Endothelial cell of umbilical vein (primary cell): ENCODE results near the gene TRAPPC2L. TPM values are rescaled to one million over a fixed set of nuclear protein-coding genes. Genes with fewer than 3 reads are reported as not detected.

ENCODE experiments used
- BruUV-seq: library from RNA; stranded (reverse); fragments of 400-500 nt; replicated peaks from 2 replicates; lab custom pipeline; 2021; lab: Mats Ljungman, UMichigan
- CTCF ChIA-PET: fragments of 300-600, 350-600 bp; sonication (Branson Sonifier 250); formaldehyde crosslinking; loops from one replicate; lab custom pipeline; 2021; ENCODE audit warnings: antibody characterized with exemption, inconsistent platforms; lab: Charles Lee
- POLR2A ChIA-PET: fragments of 300-600, 350-600 bp; sonication (Branson Sonifier 250); formaldehyde crosslinking; loops from one replicate; lab custom pipeline; 2021; ENCODE audit warnings: antibody characterized with exemption, inconsistent platforms; lab: Charles Lee
- DNase-seq: peaks from one replicate; pipeline ENCODE4 v3.0.0-alpha.2; 2011; ENCODE audit warnings: low read depth, low spot score
- FAIRE-seq: peaks from 2 replicates; lab custom pipeline; 2011; peaks lifted over from hg19 to GRCh38; lab: Jason Lieb, UNC
- H2AFZ ChIP-seq: 2 replicates; pipeline ENCODE4 v1.6.0; 2012; ENCODE audit warnings: low read depth, low read length, control low read depth, inconsistent platforms
- H3K27ac ChIP-seq: 2 replicates; pipeline ENCODE4 v1.5.1; 2011; ENCODE audit warnings: low read depth, mild to moderate bottlenecking, control low read depth, low read length, moderate library complexity; ENCODE audit not compliant: insufficient read depth
- H3K27me3 ChIP-seq, 2 experiments: 2 replicates each; pipeline versions ENCODE4 v1.6.0 to v1.6.1; 2011; ENCODE audit warnings: low read length in 2 of 2, mixed read lengths in 1 of 2; ENCODE audit not compliant: control insufficient read depth in 2 of 2, insufficient read depth in 2 of 2
- H3K36me3 ChIP-seq, 2 experiments: 2 replicates in 1 of 2; 3 replicates in 1 of 2; pipeline ENCODE4 v1.5.1; 2011; ENCODE audit warnings: low read length in 2 of 2, mild to moderate bottlenecking in 1 of 2, moderate library complexity in 1 of 2; ENCODE audit not compliant: control insufficient read depth in 2 of 2, insufficient read depth in 2 of 2; ENCODE audit errors: extremely low read depth in 1 of 2
- H3K4me1 ChIP-seq: 3 replicates; pipeline ENCODE4 v1.5.1; 2011; ENCODE audit warnings: mild to moderate bottlenecking, low read length; ENCODE audit not compliant: control insufficient read depth, insufficient read depth; ENCODE audit errors: extremely low read depth
- H3K4me2 ChIP-seq: 2 replicates; pipeline ENCODE4 v1.6.1; 2011; ENCODE audit warnings: low read length, control low read depth, mixed read lengths; ENCODE audit not compliant: insufficient read depth
- H3K4me3 ChIP-seq, 3 experiments: fragments of 200-600 bp in 1 of 3; sonication (generic), shearing (Covaris generic) in 1 of 3; replicated peaks in 1 of 3; 2 replicates each; pipeline ENCODE4 v1.5.1; 2011 to 2016; ENCODE audit warnings: control low read depth in 3 of 3, low read length in 3 of 3, mild to moderate bottlenecking in 2 of 3, inconsistent platforms in 1 of 3, low read depth in 1 of 3, moderate library complexity in 1 of 3; ENCODE audit not compliant: insufficient read depth in 1 of 3
- H3K79me2 ChIP-seq: 2 replicates; pipeline ENCODE4 v1.6.0; 2012; ENCODE audit warnings: low read length, inconsistent platforms; ENCODE audit not compliant: control insufficient read depth, insufficient read depth
- H3K9ac ChIP-seq: replicated peaks from 2 replicates; pipeline ENCODE3; 2011; ENCODE audit warnings: low read length, control low read depth; ENCODE audit not compliant: insufficient read depth; ENCODE audit errors: extremely low read depth
- H3K9me1 ChIP-seq: replicated peaks from 3 replicates; pipeline ENCODE4 v1.6.0; 2011; ENCODE audit warnings: mild to moderate bottlenecking, low read length; ENCODE audit not compliant: control insufficient read depth, insufficient read depth; ENCODE audit errors: extremely low read depth
- H3K9me3 ChIP-seq: replicated peaks from 2 replicates; pipeline ENCODE4 v1.5.1; 2012; ENCODE audit warnings: low read length, inconsistent platforms; ENCODE audit not compliant: control insufficient read depth, insufficient read depth
- H4K20me1 ChIP-seq: replicated peaks from 2 replicates; pipeline ENCODE3; 2011; ENCODE audit warnings: mild to moderate bottlenecking, low read length; ENCODE audit not compliant: control insufficient read depth, insufficient read depth; ENCODE audit errors: extremely low read depth
- EZH2 ChIP-seq: IDR thresholded peaks from 2 replicates; pipeline ENCODE4 v1.6.1; 2012; ENCODE audit warnings: borderline replicate concordance, low read depth, mild to moderate bottlenecking, moderate library complexity, low read length, inconsistent platforms; ENCODE audit not compliant: severe bottlenecking
- FOS ChIP-seq: IDR thresholded peaks from 2 replicates; pipeline ENCODE4 v1.6.1; 2011; ENCODE audit warnings: mild to moderate bottlenecking, low read length, moderate library complexity, borderline replicate concordance; ENCODE audit not compliant: insufficient read depth
- GATA2 ChIP-seq: IDR thresholded peaks from 2 replicates; pipeline ENCODE4 v1.7.0; 2011; ENCODE audit warnings: low read depth, mild to moderate bottlenecking, moderate library complexity, mixed read lengths, low read length; ENCODE audit not compliant: insufficient read length, insufficient read depth
- JUN ChIP-seq: IDR thresholded peaks from 2 replicates; pipeline ENCODE4 v1.6.1; 2011; ENCODE audit warnings: borderline replicate concordance, low read depth; ENCODE audit not compliant: insufficient read length, insufficient read depth
- MYC ChIP-seq: IDR thresholded peaks from one replicate; pipeline ENCODE4 v1.6.1; 2011; ENCODE audit warnings: mild to moderate bottlenecking, low read depth, low read length
- POLR2A ChIP-seq: IDR thresholded peaks from 2 replicates; pipeline ENCODE4 v1.6.1; 2012; ENCODE audit warnings: low read depth, mild to moderate bottlenecking, control low read depth, low read length
- POLR2AphosphoS5 ChIP-seq: IDR thresholded peaks from 2 replicates; pipeline ENCODE4 v1.6.1; 2012; ENCODE audit warnings: low read depth, mild to moderate bottlenecking, control low read depth, low read length, moderate library complexity; ENCODE audit not compliant: insufficient read depth
- dilution Hi-C: fragments of 300-500 bp; cut with MboI; formaldehyde crosslinking; loops from one replicate; pipeline ENCODE4 v1.15.0; 2019; ENCODE audit warnings: low sequenced_read_pairs; ENCODE audit not compliant: extremely low pct_ligation_motif_present
- intact Hi-C: fragments of 100-400 bp; cut with micrococcal nuclease; formaldehyde crosslinking; loops from one replicate; pipeline ENCODE4 v1.10.0; 2022
- polyA plus RNA-seq, 4 experiments: library from polyadenylated mRNA; depleted of rRNA in 3 of 4; stranded (reverse) in 3 of 4; unstranded in 1 of 4; fragments of >200 nt; gene quantifications; 2 replicates each; pipeline versions ENCODE4 v1.2.1 to v1.2.3, GENCODE V29; 2011 to 2012; ENCODE audit warnings: missing spikeins in 1 of 4
- total RNA-seq: library from RNA; stranded (reverse); gene quantifications from 2 replicates; pipeline ENCODE4 v1.2.3, GENCODE V29; 2021
- TF ChIP-seq, protein P1 (sequence below), 2 donors: IDR thresholded peaks; 1 replicate in 1 of 2; 2 replicates in 1 of 2; pipeline ENCODE4 v1.5.1; 2011; ENCODE audit warnings: low read length in 2 of 2, mild to moderate bottlenecking in 2 of 2, moderate library complexity in 2 of 2, control low read depth in 1 of 2, inconsistent platforms in 1 of 2, low read depth in 1 of 2; ENCODE audit not compliant: insufficient read depth in 1 of 2; ENCODE audit errors: extremely low read depth in 1 of 2
- TF ChIP-seq, protein P2 (sequence below): IDR thresholded peaks from 2 replicates; pipeline ENCODE4 v1.6.1; 2011; ENCODE audit not compliant: insufficient read depth, insufficient read length

TRAPPC2L gene
- total and polyA plus RNA-seq, 2 donors (not counting 3 experiments of a cell fraction or from before 2014, with no cell fraction given) = 61.9 to 131 TPM

DNA sequence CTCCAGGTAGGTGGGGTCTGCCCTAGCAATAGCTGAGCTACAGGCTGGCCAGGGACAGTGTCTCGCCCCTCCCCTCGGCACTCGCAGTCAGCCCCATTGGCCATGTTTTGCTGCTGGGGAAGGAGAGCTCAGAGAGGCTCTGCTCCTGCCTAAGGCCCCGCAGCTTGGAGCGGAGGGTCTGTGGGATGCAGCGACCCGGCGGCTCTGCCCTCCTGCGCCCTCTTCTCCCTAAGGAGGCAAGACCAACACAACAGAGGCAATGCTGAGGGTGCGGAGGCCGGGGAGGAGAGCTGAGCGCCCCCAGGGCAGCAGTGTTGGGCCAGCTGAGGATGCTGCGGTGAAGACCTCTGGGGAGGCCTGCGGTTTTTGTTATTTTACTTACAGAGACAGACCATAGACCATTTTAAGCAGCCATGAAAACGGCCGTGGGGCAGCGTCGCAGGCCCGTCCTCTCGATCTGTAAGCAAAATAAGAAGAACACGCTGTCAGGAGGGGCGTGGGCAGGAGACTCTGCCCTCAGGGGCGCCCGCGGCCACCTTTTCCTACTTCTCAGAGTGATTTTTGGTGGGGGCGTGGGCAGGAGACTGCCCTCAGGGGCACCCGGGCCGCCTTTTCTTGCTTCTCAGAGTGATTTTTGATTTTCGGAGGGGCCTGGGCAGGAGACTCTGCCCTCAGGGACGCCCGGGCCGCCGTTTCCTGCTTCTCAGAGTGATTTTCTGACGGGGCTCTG lies 40.9 kb downstream of the TRAPPC2L start:
- no TSS peak for BruUV-seq
- H3K36me3 ChIP-seq = no peaks in the 10 kb centered on the region

More for the DNA sequence above, 40.9 kb downstream of the TRAPPC2L start:
- Histone ChIP-seq H3K9me1 (no peaks in the 10 kb centered on the region), H3K4me3 (no peak overlapping the region), H3K9ac (no peak overlapping the region), H2AFZ (no peak overlapping the region), H3K4me1 (no peaks in the 10 kb centered on the region), H3K4me2 (no peak overlapping the region), H4K20me1 (no peaks in the 10 kb centered on the region), H3K9me3 (no peaks in the 10 kb centered on the region), H3K27ac (no peak overlapping the region), H3K79me2 (no peaks in the 10 kb centered on the region), H3K27me3 (no peaks in the 10 kb centered on the region)
- FAIRE-seq (no peak), DNase-seq (no peak)
- TF ChIP-seq POLR2AphosphoS5 (no peak), POLR2A (no peak), JUN (no peak), MYC (no peak), EZH2 (no peak), FOS (no peak), GATA2 (no peak)
- TF ChIP-seq, protein P1, sequence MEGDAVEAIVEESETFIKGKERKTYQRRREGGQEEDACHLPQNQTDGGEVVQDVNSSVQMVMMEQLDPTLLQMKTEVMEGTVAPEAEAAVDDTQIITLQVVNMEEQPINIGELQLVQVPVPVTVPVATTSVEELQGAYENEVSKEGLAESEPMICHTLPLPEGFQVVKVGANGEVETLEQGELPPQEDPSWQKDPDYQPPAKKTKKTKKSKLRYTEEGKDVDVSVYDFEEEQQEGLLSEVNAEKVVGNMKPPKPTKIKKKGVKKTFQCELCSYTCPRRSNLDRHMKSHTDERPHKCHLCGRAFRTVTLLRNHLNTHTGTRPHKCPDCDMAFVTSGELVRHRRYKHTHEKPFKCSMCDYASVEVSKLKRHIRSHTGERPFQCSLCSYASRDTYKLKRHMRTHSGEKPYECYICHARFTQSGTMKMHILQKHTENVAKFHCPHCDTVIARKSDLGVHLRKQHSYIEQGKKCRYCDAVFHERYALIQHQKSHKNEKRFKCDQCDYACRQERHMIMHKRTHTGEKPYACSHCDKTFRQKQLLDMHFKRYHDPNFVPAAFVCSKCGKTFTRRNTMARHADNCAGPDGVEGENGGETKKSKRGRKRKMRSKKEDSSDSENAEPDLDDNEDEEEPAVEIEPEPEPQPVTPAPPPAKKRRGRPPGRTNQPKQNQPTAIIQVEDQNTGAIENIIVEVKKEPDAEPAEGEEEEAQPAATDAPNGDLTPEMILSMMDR (IDR thresholded peaks at IDR 0.05; ENCODE audit: extremely low read depth in 1 of 2, insufficient read depth in 1 of 2, low read depth in 1 of 2, low read length in 2 of 2) = no peak
- TF ChIP-seq, protein P2, sequence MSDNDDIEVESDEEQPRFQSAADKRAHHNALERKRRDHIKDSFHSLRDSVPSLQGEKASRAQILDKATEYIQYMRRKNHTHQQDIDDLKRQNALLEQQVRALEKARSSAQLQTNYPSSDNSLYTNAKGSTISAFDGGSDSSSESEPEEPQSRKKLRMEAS = no peak
- dilution Hi-C loops = no loop called here
- intact Hi-C loops = no loop called here
- CTCF ChIA-PET = no interaction called here
- POLR2A ChIA-PET = no interaction called here
